ENCODE measurements around the gene PAN3.

- TF ChIP-seq CTCF (IDR thresholded peaks at IDR 0.05) (no peak), POLR2A (IDR thresholded peaks at IDR 0.05) (no peak)
Observed at GRCh38 chr13:28338742-28339141, 200.4 kb downstream of the PAN3 start.
